ENCODE measurements around the gene OFD1. TPM values are rescaled to one million over a fixed set of nuclear protein-coding genes. Genes with fewer than 3 reads are reported as not detected.
"Not testable (repeated sequence)": the region's sequence is repeated elsewhere in the genome, so short reads cannot be mapped to it uniquely, and the experiment has no call there.

Gene OFD1
- polyA plus RNA-seq, 6 donors from 2014 or later = 26.5 to 60.5 (median 50.4) TPM

- peaks cover 27 to 28% of the 10 kb centered on the region in 2 donors for H3K36me3 Mint-ChIP-seq
- ATAC-seq (ENCODE audit: low read depth in 2 of 2) (no peak), DNase-seq (no peak)
- H3K4me1 Mint-ChIP-seq = peaks cover 5 to 17% (median 16%) of the 10 kb centered on the region in 3 donors
- peak overlapping the region in 1 of 6 donors; percentile 34 for H3K27ac Mint-ChIP-seq
- H3K27me3 Mint-ChIP-seq = no peaks in the 10 kb centered on the region
- H3K9me3 Mint-ChIP-seq = no peaks in the 10 kb centered on the region
- peak overlapping the region in 1 of 8 donors; percentile 73 for H3K4me3 Mint-ChIP-seq
Measured at GRCh38 chrX:13717700-13718472, 16.7 kb upstream of the OFD1 start.

GRCh38 chrX:13719192-13719856 lies 15.2 kb upstream of the OFD1 start:
- DNase-seq (no peak), ATAC-seq (ENCODE audit: low read depth in 2 of 2) (no peak)
- no peak overlapping the region for H3K27ac Mint-ChIP-seq
- peak overlapping the region in 1 of 8 donors; percentile 11 for H3K4me3 Mint-ChIP-seq
- H3K9me3 Mint-ChIP-seq = no peaks in the 10 kb centered on the region
- peaks cover 36 to 37% of the 10 kb centered on the region in 2 donors for H3K36me3 Mint-ChIP-seq
- no peaks in the 10 kb centered on the region for H3K27me3 Mint-ChIP-seq
- peaks cover 14 to 27% (median 24%) of the 10 kb centered on the region in 3 donors for H3K4me1 Mint-ChIP-seq

- Mint-ChIP-seq H3K27ac (peak overlapping the region in 1 of 6 donors; percentile 34), H3K36me3 (peaks cover 21 to 40% of the 10 kb centered on the region in 2 donors)
- ATAC-seq (ENCODE audit: low read depth in 2 of 2) = no peak
Measured at GRCh38 chrX:13721371-13721770, 13.2 kb upstream of the OFD1 start.

GRCh38 chrX:13721819-13722519 lies 12.6 kb upstream of the OFD1 start:
- ATAC-seq (ENCODE audit: low read depth in 2 of 2) (peak; percentile 49 to 51), DNase-seq (no peak)
- Mint-ChIP-seq H3K27ac (peak overlapping the region in 3 of 6 donors; percentile 46 to 70 (median 66)), H3K27me3 (no peaks in the 10 kb centered on the region), H3K9me3 (peaks cover 0 to 5% (median 0%) of the 10 kb centered on the region in 7 donors), H3K4me3 (peak overlapping the region in 3 of 8 donors; percentile 13 to 62 (median 16)), H3K36me3 (peaks cover 20 to 46% of the 10 kb centered on the region in 2 donors), H3K4me1 (peaks cover 21 to 37% (median 34%) of the 10 kb centered on the region in 3 donors)

More at GRCh38 chrX:13721371-13721770, 13.2 kb upstream of the OFD1 start:
- DNase-seq = no peak
- no peak overlapping the region for H3K4me3 Mint-ChIP-seq
- peaks cover 16 to 32% (median 32%) of the 10 kb centered on the region in 3 donors for H3K4me1 Mint-ChIP-seq
- H3K9me3 Mint-ChIP-seq = peaks cover 0 to 3% (median 0%) of the 10 kb centered on the region in 7 donors
- H3K27me3 Mint-ChIP-seq = no peaks in the 10 kb centered on the region

DNA sequence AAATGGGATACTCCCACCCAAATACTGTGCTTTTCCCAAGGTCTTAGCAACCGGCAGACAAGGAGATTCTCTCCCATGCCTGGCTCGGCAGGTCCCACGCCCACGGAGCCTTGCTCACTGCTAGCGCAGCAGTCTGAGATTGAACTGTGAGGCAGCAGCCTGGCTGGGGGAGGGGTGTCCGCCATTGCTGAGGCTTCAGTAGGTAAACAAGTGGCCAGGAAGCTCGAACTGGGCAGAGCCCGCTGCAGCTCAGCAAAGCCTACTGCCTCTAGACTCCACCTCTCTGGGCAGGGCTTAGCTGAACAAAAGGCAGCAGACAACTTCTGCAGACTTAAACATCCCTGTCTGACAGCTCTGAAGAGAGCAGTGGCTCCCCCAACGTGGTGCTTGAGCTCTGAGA lies 9.7 kb upstream of the OFD1 start:
- Mint-ChIP-seq H3K4me1 (peaks cover 42 to 56% (median 45%) of the 10 kb centered on the region in 3 donors), H3K27ac (peak overlapping the region in 1 of 6 donors; percentile 53), H3K36me3 (peaks cover 13 to 55% of the 10 kb centered on the region in 2 donors)
- DNase-seq; H3K9me3 Mint-ChIP-seq; H3K4me3 Mint-ChIP-seq; H3K27me3 Mint-ChIP-seq; ATAC-seq (ENCODE audit: low read depth in 2 of 2): not testable (repeated sequence)

DNA sequence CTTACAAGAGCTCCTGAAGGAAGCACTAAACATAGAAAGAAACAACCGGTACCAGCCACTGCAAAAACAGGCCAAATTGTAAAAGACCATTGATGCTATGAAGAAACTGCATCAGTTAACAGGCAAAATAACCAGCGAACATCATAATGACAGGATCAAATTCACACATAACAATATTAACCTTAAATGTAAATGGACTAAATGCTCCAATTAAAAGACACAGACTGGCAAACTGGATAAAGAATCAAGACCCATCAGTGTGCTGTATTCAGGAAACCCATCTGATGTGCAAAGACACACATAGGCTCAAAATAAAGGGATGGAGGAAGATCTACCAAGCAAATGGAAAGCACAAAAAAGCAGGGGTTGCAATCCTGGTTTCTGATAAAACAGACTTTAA lies 8.0 kb upstream of the OFD1 start:
- not testable (repeated sequence) for ATAC-seq (ENCODE audit: low read depth in 2 of 2); H3K27ac Mint-ChIP-seq; H3K4me3 Mint-ChIP-seq; H3K27me3 Mint-ChIP-seq; DNase-seq
- peaks cover 0 to 13% (median 2%) of the 10 kb centered on the region in 7 donors for H3K9me3 Mint-ChIP-seq
- peaks cover 44 to 60% (median 44%) of the 10 kb centered on the region in 3 donors for H3K4me1 Mint-ChIP-seq
- peaks cover 18 to 42% of the 10 kb centered on the region in 2 donors for H3K36me3 Mint-ChIP-seq

DNA sequence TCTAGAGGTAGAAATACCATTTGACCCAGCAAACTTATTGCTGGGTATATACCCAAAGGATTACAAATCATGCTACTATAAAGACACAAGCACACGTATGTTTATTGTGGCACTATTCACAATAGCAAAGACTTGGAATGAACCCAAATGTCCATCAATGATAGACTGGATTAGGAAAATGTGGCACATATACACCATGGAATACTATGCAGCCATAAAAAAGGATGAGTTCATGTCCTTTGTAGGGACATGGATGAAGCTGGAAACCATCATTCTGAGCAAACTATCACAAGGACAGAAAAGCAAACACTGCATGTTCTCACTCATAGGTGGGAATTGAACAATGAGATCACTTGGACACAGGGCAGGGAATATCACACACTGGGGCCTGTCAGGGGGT lies 4.0 kb upstream of the OFD1 start:
- H3K27me3 Mint-ChIP-seq; DNase-seq; ATAC-seq (ENCODE audit: low read depth in 2 of 2); H3K4me3 Mint-ChIP-seq: not testable (repeated sequence)
- Mint-ChIP-seq H3K9me3 (peaks cover 0 to 13% (median 2%) of the 10 kb centered on the region in 7 donors), H3K36me3 (peaks cover 5 to 28% of the 10 kb centered on the region in 2 donors), H3K4me1 (peaks cover 46 to 66% (median 49%) of the 10 kb centered on the region in 3 donors), H3K27ac (peak overlapping the region in 1 of 6 donors; percentile 64)

- H3K27me3 Mint-ChIP-seq = no peaks in the 10 kb centered on the region
- DNase-seq (no peak), ATAC-seq (ENCODE audit: low read depth in 2 of 2) (no peak)
- peaks cover 0 to 11% (median 0%) of the 10 kb centered on the region in 7 donors for H3K9me3 Mint-ChIP-seq
- peak overlapping the region in 6 of 8 donors; percentile 0 to 98 (median 88) for H3K4me3 Mint-ChIP-seq
- peaks cover 5 to 10% of the 10 kb centered on the region in 2 donors for H3K36me3 Mint-ChIP-seq
- H3K4me1 Mint-ChIP-seq = peaks cover 35 to 69% (median 36%) of the 10 kb centered on the region in 3 donors
- H3K27ac Mint-ChIP-seq = peak overlapping the region in 5 of 6 donors; percentile 0 to 69 (median 36)
Measured at GRCh38 chrX:13732246-13733067, 2.1 kb upstream of the OFD1 start.

DNA sequence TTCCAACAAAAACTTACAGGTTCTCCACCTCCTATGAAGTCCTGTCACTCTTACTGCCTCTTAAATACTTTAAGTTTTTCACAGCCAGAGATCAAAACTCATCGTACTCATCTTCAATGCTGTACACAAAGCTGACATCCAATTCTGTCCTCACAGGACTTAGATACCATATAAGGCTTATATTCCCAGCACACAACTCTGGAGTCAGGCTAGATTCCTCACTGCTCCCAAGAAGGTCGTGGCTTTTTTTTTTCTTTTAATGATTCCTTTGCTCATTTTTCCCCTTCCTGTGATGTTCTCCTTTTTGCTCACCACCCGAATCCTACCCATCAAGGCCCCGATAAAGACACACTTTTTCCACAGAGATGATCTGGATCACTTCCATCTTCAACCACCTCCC lies 1.0 kb upstream of the OFD1 start:
- H3K27ac Mint-ChIP-seq = peak overlapping the region; percentile 91 to 100 (median 98)
- no peaks in the 10 kb centered on the region for H3K27me3 Mint-ChIP-seq
- H3K4me1 Mint-ChIP-seq = peaks cover 26 to 64% (median 31%) of the 10 kb centered on the region in 3 donors
- ATAC-seq (ENCODE audit: low read depth in 2 of 2) (no peak), DNase-seq (no peak)
- H3K9me3 Mint-ChIP-seq = peaks cover 0 to 11% (median 0%) of the 10 kb centered on the region in 7 donors
- peaks cover 5% of the 10 kb centered on the region in 2 donors for H3K36me3 Mint-ChIP-seq
- peak overlapping the region; percentile 85 to 99 (median 97) for H3K4me3 Mint-ChIP-seq

DNA sequence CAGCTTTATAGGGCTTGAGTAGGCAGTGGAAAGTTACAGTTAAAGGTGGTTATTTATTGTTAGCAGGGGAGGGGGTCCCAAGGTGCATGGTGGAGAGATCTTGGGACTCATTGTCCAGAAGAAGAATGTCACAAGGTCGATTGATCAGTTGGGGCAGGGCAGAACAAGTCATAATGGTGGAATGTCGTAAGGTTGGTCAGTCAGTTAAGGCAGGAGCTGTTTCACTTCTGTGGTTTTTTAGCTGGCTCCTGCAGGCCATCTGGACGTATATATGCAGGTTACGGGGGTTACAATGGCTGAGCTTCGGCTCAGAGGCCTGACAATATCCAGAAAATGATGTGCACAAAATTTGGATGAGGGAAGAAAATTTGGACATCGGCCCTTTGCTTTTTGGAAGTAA lies 7.1 kb downstream of the OFD1 start:
- no peak for DNase-seq
- H3K27ac Mint-ChIP-seq = peak overlapping the region; percentile 95 to 99 (median 99)
- no peak for ATAC-seq (ENCODE audit: low read depth in 2 of 2)
- no peaks in the 10 kb centered on the region for H3K27me3 Mint-ChIP-seq
- H3K9me3 Mint-ChIP-seq = no peaks in the 10 kb centered on the region
- peaks cover 16 to 46% (median 26%) of the 10 kb centered on the region in 3 donors for H3K4me1 Mint-ChIP-seq
- peaks cover 6 to 8% of the 10 kb centered on the region in 2 donors for H3K36me3 Mint-ChIP-seq
- H3K4me3 Mint-ChIP-seq = peak overlapping the region; percentile 4 to 90 (median 80)

GRCh38 chrX:13742397-13743176 lies 8.0 kb downstream of the OFD1 start:
- H3K36me3 Mint-ChIP-seq = peaks cover 12 to 17% of the 10 kb centered on the region in 2 donors
- DNase-seq (peak; percentile 76), ATAC-seq (ENCODE audit: low read depth in 2 of 2) (peak; percentile 92 to 95)
- H3K4me1 Mint-ChIP-seq = peaks cover 24 to 44% (median 34%) of the 10 kb centered on the region in 3 donors
- H3K27me3 Mint-ChIP-seq = no peaks in the 10 kb centered on the region
- H3K4me3 Mint-ChIP-seq = peak overlapping the region; percentile 73 to 90 (median 86)
- peak overlapping the region; percentile 95 to 99 (median 99) for H3K27ac Mint-ChIP-seq
- no peaks in the 10 kb centered on the region for H3K9me3 Mint-ChIP-seq
